HuH-7.5 (cell line): ENCODE results near the gene KIF26A.

ENCODE experiments used
- DNase-seq: peaks from one replicate; pipeline ENCODE4 v3.0.0; 2011; ENCODE audit warnings: low spot score

The KIF26A gene

GRCh38 chr14:104138098-104138717 lies at the start of gene KIF26A:
Gene KIF26A (plus strand): TSS chr14:104138587. CDS start chr14:104138723, 136 bp downstream.
- no peak for DNase-seq

GRCh38 chr14:104090071-104090748 lies 48.2 kb upstream of the KIF26A start:
- no peak for DNase-seq

DNA sequence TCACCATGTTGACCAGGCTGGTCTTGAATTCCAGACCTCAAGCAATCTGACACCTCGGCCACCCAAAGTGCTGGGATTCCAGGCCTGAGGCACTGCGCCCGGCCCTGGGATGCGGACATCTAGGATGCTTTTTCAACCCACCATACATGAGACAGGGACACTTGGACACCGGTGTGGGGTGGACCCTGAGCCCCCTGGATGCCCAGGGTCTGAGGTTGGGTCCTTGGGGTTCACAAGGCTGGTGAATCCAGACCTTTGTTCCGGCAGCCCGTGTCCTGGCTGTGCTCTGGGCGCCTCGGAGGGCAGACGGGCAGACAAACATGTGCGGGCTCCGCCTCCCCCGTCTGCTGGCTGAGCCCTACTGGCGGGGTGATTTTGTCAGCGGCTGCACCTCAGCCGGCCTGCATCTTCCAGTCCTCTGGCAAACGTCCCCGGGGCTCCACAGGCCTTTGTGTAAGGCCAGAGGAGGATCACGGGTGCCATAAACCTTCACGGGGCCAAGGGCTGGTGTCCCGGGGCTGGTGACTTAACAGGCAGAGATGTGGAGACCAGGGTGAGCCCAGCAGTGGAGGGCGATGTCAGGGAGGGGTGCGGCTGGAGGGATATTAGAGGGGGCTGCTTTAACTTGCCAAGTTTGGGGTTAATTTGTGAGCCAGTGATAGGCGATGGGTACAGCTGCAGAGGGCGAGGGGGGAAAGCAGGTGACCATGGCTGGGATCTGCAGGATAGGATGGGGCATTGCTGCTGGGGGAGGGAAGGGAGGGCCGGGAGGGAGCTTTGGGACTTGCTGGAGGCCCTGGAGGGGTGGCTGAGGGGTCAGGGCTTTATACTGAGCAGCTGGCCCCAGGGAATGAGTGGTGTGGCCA lies 47.1 kb upstream of the KIF26A start:
- no peak for DNase-seq

DNA sequence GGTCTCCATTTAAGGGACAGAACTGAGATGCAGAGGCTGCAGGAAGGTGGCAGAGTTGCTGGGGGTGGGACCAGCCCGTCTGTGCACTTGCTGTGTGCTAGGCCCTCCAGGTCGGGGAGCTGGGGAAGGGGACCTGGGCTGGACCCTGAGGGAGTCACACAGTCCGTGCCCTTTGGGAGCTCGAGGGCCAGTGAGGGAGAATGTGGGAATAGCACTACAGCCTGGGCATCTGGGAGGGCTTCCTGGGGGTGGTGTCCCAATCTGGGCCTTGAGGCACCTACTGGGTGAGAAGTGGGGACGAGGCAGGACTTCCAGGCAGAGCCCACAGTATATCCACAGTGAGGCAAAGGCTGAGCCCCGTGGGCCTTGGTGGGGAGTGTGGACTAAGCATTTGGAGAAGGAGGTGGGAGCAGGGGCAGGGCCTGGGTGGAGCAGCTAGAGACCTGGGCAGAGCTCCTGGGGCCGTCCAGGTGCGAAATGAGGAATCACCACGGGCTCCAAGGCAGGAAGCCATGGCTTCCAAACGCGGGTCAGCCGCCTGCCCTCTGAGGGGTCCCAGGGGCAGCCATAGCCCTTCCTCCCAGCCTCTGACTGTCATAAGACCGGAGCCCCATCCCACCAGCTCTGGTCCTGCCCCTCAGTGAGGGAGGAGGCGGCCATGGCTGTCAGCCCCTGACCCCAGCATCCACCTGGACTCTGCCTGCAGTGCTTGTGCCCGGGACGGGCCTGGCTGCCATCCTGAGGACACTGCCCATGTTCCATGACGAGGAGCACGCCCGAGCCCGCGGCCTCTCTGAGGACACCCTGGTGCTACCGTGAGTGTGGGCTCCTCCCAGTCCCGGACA lies 46.2 kb upstream of the KIF26A start:
- no peak for DNase-seq

DNA sequence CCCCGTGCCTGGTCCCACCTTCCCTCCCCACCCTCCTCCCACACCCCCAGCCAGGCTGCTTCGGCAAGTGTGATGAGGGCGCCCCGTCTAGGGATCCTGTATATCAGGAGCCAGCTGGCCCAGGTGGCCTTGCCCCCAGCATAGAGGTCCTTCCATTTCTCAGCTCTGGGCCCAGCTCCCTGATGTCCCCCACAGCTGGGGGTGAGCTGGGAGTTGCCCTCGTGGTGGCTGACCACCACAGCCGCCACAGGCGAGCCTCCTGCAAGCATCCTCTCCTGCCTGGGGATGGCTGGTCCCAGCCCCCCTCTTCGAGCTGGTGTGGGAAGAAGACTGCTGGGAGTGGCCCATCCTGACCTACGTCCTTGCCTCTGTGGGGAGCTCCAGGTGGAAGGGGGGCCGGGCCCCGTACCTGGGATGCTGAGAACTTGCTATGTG lies 45.4 kb upstream of the KIF26A start:
- no peak for DNase-seq

DNA sequence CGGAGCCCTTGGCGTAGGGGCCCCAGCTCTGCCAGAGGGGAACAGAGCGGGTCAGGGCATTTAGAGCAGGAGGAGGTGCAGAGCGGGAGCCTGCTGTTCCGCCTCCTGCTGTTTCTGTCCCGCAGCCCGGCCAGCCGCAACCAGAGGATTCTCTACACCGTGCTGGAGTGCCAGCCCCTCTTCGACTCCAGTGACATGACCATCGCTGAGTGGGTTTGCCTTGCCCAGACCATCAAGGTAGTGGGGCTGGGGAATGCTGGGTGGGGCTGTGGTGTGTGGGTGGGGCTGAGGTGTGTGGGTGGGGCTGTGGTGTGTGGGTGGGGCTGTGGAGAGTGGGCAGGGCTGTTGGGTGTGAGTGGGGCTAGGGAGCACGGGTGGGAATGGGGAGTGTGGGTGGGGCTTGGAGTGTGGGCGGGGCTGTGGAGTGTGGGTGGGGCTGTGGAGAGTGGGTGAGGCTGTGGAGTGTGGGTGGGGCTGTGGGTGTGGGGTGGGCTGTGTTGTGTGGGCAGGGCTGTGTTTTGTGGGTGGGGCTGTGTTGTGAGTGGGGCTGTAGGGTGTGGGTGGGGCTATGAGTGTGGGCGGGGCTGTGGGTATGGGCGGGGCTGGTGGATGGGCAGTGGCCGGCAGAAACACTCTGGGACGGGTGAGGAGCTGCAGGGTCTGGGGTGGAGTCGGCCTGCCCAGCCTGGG lies 44.9 kb upstream of the KIF26A start:
- DNase-seq: no peak

DNA sequence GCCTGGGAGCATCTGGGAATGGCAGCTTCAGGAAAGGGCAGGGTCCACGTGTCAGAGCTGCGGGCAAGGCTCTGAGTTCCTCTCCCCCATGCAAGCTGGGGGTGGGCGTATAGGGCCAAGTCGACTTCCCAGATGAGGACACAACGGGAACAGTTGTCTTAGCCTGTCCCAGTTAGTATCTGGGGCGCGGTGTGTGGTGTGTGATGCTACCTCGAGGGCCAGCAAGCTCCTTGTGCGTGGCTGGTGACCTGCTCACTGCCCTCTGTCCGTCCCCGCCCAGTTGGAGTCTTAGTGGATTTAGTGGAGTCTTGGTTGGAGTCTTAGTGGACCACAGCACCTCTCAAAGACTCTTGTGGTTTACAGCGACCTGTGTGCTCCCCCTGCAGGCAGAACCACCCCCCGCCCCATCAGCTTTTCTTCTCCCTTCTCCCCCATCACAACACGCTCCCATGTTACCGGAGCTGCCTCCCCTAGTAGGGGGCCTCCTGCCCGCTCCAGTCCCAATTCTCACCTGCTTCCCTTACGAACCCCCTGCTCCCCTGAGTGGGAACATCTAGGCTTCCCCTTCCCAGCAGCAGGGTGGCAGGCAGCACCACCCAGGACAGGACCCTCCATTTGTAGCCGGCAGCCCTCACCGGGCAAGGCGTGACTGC lies 44.2 kb upstream of the KIF26A start:
- DNase-seq: no peak

DNA sequence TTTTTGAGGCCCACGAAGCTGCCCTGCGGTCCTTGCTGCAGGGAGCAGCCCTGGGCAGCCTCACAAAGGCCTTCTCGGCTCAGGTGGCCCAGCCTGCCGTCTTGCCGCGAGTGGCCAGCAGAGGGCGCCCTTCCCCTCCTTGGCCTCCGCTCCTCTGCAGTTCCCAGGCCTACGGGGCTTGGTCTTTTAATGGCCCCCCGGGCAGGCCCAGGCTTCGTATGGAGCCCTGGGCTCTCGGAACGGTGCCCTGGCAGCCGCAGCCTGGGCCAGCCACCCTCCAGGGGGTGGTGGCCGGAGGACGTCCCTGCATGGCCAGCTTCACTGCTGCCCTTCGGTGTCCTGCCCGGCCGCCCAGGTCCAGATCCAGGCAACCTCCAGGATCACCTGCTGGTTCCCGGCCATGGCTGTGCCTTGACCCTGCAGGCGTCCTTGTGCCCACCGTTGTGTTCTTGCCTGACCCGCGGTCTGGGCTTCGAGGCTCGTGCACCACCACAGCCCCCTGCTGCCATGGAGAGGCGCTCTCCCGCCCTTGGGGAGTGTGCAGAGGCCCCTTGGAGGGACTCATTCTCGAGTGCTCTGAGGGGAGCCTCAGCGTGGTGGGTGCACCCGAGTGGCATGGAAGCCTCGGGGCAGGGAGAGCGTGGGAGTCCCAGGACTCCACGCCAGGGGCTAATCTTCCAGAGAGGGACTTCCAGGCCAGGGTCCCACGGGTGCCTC lies 43.5 kb upstream of the KIF26A start:
- peak; percentile 94 for DNase-seq

- DNase-seq: no peak
Measured at GRCh38 chr14:104095426-104096310, 42.7 kb upstream of the KIF26A start.

DNA sequence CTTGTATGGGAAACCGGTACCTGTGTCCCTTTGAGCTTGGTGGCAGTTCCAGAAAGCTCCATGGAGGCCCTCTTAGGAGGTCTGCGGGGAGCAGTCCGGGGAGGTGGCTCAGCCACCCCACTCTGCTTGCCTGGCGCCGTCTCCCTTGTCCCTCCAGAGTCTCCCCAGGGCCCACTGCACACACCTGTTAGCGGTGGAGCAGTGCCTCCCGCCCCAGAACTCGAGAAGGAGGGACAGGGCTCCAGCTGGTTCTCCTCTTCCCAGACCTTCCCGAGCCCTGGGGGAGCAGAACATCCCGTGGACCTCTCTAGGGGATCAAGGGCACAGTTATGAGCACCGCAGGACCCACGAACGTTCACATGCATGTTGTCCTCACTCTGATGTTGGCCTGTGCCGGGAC lies 42.1 kb upstream of the KIF26A start:
- DNase-seq: no peak

GRCh38 chr14:104096751-104097700 lies 41.4 kb upstream of the KIF26A start:
- no peak for DNase-seq

DNA sequence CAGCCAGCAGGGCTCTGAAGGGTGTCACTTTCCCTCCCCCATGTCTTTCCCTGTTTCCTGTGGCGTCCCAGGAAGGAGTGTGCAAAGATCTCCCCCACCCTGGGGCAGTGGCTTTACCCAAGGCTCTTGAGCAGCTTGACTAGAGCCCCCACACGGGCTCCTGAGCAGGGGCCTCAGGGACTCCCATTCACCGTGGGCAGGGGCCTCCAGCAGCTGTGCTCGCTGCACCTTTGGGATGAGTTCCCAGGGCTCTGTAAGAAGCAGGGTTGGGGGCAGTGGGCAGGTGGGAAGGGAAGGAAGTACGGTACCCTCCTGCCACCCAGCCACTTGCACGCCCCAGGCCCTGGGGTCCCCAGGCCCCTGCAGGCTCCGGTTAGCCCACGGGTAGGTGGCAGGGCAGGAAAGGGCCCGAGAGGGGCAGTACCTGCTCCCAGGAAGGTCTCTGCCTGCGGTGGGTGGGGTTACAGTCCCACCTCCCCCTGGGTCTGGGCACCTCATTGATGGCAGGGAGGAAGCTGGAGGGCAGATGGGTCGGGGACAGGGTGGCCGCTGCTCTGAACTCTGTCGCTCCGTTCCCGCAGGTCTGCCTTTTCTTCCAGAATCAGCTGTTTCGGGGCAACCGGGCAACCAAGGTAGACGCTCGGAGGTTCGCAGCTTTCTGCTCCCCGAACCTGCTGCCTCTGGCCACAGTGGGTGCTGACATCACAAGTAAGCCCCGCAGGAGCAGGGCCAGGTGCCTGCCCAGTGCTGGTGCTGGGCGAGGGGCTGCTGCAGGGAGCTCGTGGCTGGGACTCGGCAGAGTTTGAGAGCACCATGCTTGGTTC lies 39.9 kb upstream of the KIF26A start:
- DNase-seq: no peak

DNA sequence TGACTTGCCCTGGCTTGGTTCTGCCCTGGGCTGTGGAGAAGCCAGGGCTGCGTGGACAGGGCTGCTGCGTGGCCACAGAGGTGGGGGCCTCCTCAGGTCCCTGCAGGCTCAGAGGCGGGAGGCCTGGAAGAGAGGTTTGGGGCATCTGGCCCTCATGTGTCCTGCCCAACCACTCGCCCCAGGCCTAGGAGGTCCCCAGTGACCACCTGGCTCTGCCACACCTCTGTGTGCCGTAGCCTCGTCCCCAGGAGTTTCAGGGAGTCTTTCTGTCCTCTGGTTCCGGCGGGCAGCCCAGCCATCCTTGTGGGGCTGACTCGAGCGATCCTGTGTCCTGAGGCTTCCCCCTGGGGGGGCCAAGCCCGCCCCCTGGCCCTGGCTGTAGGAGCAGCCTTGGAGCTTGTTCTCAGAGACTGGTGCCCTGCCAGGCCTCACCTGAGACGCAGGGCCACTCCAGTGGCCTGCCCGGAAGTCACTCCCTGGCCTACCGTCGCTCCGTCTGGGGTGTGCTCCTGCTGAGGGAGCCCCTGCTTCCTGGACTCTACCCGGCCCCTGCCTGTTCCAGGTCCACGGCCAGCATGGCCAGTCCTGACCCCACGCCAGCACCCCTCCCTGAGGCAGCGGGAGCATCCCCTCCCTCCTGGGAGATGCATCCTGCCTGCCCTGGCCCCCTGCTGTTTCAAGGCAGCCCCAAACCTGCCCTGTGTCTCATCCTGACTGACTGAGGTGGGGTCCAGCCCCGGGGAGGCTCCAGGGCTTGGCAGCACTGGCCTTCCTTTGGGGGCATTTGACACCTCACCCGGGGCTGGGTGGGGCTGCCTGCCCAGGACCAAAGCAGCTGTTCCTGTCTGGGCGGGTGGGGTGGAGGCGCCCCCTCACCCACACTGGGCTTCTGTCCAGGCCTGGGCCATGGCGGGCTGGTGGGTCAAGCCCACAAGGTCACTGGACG lies 39.0 kb upstream of the KIF26A start:
- DNase-seq: no peak

DNA sequence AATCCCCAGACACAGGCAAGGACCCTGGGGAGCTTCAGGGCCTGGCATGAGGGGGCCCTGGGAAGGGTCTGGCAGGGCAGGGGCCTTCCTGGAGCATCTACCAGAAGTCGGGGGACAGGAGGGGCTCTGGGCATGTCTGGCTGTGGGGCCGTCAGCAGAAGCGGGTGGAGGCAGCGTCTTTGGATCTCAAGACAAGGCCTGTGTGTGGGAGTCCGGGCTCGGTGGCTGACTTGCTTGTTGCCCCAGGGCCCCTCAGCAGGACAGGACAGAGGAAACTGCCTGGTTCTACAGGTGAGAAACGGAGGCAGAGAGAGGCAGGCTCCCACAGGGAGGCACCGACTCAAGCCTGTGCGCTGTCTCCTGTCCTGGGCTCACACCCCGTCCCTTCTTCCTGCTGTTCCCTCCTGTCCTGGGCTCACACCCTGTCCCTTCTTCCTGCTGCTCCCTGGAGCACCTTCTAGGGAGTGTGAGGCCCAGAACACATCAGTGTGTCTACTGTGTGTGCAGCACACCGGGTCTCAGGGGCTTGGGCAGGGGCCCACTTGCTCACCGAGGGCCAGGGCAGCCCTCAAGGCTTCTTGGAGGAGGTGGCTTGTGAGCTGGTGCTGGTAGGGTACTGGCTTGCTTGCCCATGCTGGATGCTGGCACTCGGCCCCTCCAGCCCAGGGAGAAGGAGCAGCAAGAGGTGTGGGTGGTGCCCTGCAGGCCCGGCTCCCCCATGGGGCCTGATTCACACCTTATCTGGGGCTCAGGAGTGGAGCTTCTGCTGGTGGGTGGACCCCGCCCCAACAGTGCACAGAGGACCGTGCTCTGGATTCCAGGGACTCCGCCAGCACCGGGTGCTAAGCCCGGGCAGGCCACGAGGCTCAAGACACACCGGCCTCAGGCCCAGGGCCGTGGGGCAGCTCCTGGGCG lies 38.0 kb upstream of the KIF26A start:
- DNase-seq: no peak

DNA sequence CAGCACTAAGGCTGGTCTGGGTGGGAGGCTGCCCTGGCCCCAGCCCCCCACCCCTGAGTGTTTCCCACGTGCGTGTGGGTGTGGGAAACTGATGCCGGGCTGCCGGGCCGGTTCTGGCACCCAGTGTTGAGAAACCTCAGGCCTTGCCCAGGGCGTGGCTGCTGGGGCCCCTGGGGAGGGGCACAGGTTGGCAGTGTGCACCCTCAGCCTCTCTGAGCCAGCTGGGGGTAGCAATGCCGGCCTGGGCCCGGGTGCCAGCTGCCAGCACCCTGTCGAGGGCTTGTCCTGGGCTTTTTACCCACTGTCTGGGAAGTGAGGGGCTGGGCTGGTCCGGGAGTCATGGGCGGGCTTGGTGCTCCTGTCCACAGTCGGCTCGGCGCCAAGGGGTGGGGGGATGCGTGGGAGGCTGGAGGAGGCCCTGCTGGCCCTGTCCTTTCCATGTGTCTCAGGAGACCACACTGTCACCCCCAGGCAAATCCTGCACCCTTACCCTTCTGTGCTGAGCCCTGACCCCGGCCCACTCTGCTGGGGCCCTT lies 37.2 kb upstream of the KIF26A start:
- DNase-seq: no peak
